ENCODE results near the gene ZEB1. TPM values are rescaled to one million over a fixed set of nuclear protein-coding genes. Genes with fewer than 3 reads are reported as not detected.

ZEB1 gene
- total and polyA plus RNA-seq, 2 of the 4 experiments (the other 2 are of a cell fraction) = 23.7 to 108 TPM

- H4K20me1 ChIP-seq (ENCODE audit: insufficient read depth, low read length) = peaks cover 87% of the 10 kb centered on the region
- H3K23ac ChIP-seq (ENCODE audit: low read depth, low read length) = no peak overlapping the region
- H3K18ac ChIP-seq (ENCODE audit: low read depth, low read length) = no peak overlapping the region
- H2BK20ac ChIP-seq (ENCODE audit: low read depth, low read length) = no peak overlapping the region
- H3K9me1 ChIP-seq (ENCODE audit: insufficient read depth, low read length) = peaks cover 25% of the 10 kb centered on the region
- POLR2A ChIA-PET (ENCODE audit: unreplicated experiment) = no interaction called here
- no peak overlapping the region for H2BK5ac ChIP-seq (ENCODE audit: low read depth, low read length, poor library complexity, severe bottlenecking)
- peaks cover 7% of the 10 kb centered on the region for H3K4me1 ChIP-seq (ENCODE audit: control insufficient read depth, insufficient read depth, low read length)
- no peak overlapping the region for H3K4ac ChIP-seq (ENCODE audit: low read depth, low read length)
- no CpG with 5 or more reads among the region's 4 CpGs for WGBS, 2 experiments (ENCODE audit: extremely low coverage in 2 of 2, insufficient read length in 1 of 2)
- peak; percentile 64 for ATAC-seq (ENCODE audit: low read depth)
- in situ Hi-C loops (cut with MboI; ENCODE audit: low sequenced_read_pairs) (no loop called here), intact Hi-C loops (cut with micrococcal nuclease) (no loop called here), dilution Hi-C loops (cut with HindIII; ENCODE audit: low sequenced_read_pairs, unreplicated experiment) (no loop called here)
- TF ChIP-seq MAZ (IDR thresholded peaks at IDR 0.05; ENCODE audit: borderline replicate concordance, low read depth, low read length) (no peak), CEBPB (IDR thresholded peaks at IDR 0.05; ENCODE audit: low read depth, low read length) (peak; percentile 56), CHD1 (IDR thresholded peaks at IDR 0.05; ENCODE audit: low read depth, low read length) (no peak)
- H3K9me3 ChIP-seq (ENCODE audit: control insufficient read depth, insufficient read depth, low read length) = no peaks in the 10 kb centered on the region
- H3K56ac ChIP-seq (ENCODE audit: extremely low read depth, insufficient read depth, low read length) = no peak overlapping the region
- CTCF ChIA-PET = no interaction called here
- no peak overlapping the region for H2AK9ac ChIP-seq (replicated peaks; ENCODE audit: low read depth, low read length, poor library complexity)
- H2BK120ac ChIP-seq (ENCODE audit: low read depth, low read length) = no peak overlapping the region
- H3K27ac ChIP-seq (ENCODE audit: insufficient read depth, low read length) = no peak overlapping the region
- no peak overlapping the region for H3K4me2 ChIP-seq (ENCODE audit: low read depth, low read length)
- H3K27me3 ChIP-seq (ENCODE audit: control insufficient read depth, insufficient read depth, low read length) = no peaks in the 10 kb centered on the region
- no TSS peak for BruUV-seq (replicated peaks)
- H4K5ac ChIP-seq (ENCODE audit: low read depth, low read length) = no peak overlapping the region
- 0 out of 2 replicates have a peak, but pooled peaks cover 2% of the 10 kb centered on the region for H3K36me3 ChIP-seq (ENCODE audit: control insufficient read depth, insufficient read depth, low read length)
- no peak overlapping the region for H2BK15ac ChIP-seq (ENCODE audit: low read depth, low read length)
- H2AFZ ChIP-seq (replicated peaks; ENCODE audit: low read length, poor library complexity) = no peak overlapping the region
- H3K79me1 ChIP-seq (ENCODE audit: low read depth in 1 of 2, low read length in 2 of 2) = peaks cover 17 to 64% of the 10 kb centered on the region in 2 experiments
- DNase-seq = peak; percentile 55
- H3K14ac ChIP-seq (replicated peaks; ENCODE audit: low read depth, low read length) = no peak overlapping the region
- H2AK5ac ChIP-seq (ENCODE audit: low read depth, low read length) = no peak overlapping the region
- no peak overlapping the region for H3K4me3 ChIP-seq (ENCODE audit: insufficient read depth, low read depth, low read length)
- H3K9ac ChIP-seq (ENCODE audit: low read depth, low read length) = no peak overlapping the region
- no peak overlapping the region for H4K8ac ChIP-seq (ENCODE audit: low read depth in 2 of 2, low read length in 2 of 2)
- no peak overlapping the region for H4K91ac ChIP-seq (ENCODE audit: insufficient read depth, low read depth, low read length)
Measured at GRCh38 chr10:31419394-31420063, 100.5 kb downstream of the ZEB1 start.
